Heart left ventricle (tissue), 16 donors: ENCODE results near the gene CELF2. TPM values are rescaled to one million over a fixed set of nuclear protein-coding genes. Genes with fewer than 3 reads are reported as not detected.

Source experiments
- ATAC-seq, 4 donors: fragments of 200-7000 bp; cut with Tn5 transposase; one replicate each; pipeline ENCODE4 v1.9.1; 2020 to 2022; ENCODE audit warnings: moderate library complexity in 4 of 4, mild to moderate bottlenecking in 3 of 4, moderate number of reproducible peaks in 1 of 4
- DNase-seq, 5 donors: peaks; one replicate each; pipeline ENCODE4 v3.0.0-alpha.2; 2020
- H3K27ac ChIP-seq, 12 donors: fragments of 200-600 bp; sonication (generic) in 4 of 12; one replicate each; pipeline versions ENCODE4 v1.5.0 to v1.8.0; 2016 to 2022; ENCODE audit warnings: mild to moderate bottlenecking in 2 of 12
- H3K27me3 ChIP-seq, 9 donors: fragments of 200-600 bp; sonication (generic) in 2 of 9; one replicate each; pipeline versions ENCODE4 v1.5.1 to v1.8.0; 2016 to 2022; ENCODE audit warnings: mild to moderate bottlenecking in 3 of 9
- H3K36me3 ChIP-seq, 9 donors: fragments of 200-600 bp; sonication (generic) in 2 of 9; one replicate each; pipeline versions ENCODE4 v1.5.0 to v1.8.0; 2018 to 2022; ENCODE audit warnings: mild to moderate bottlenecking in 2 of 9
- H3K4me1 ChIP-seq, 12 donors: fragments of 200-600 bp; sonication (generic) in 4 of 12; one replicate each; pipeline versions ENCODE4 v1.5.0 to v1.8.0; 2016 to 2022; ENCODE audit warnings: mild to moderate bottlenecking in 3 of 12
- H3K4me3 ChIP-seq, 12 donors: fragments of 200-600 bp; sonication (generic) in 4 of 12; one replicate each; pipeline versions ENCODE4 v1.5.0 to v1.8.0; 2017 to 2022; ENCODE audit warnings: mild to moderate bottlenecking in 9 of 12, moderate library complexity in 4 of 12
- H3K9me3 ChIP-seq, 12 donors: fragments of 200-600 bp; sonication (generic) in 4 of 12; one replicate each; pipeline versions ENCODE4 v1.5.0 to v1.8.0; 2016 to 2022; ENCODE audit warnings: mild to moderate bottlenecking in 1 of 12
- CTCF ChIP-seq, 12 donors: fragments of 200-600 bp; sonication (generic) in 4 of 12; IDR thresholded peaks; one replicate each; pipeline versions ENCODE4 v1.5.0 to v1.8.0; 2018 to 2022; ENCODE audit warnings: antibody characterized with exemption in 12 of 12, mild to moderate bottlenecking in 5 of 12
- POLR2A ChIP-seq, 2 donors: fragments of 450-650 bp; IDR thresholded peaks; one replicate each; pipeline ENCODE4 v1.6.1; 2017; ENCODE audit warnings: antibody characterized with exemption in 2 of 2, mild to moderate bottlenecking in 2 of 2, moderate library complexity in 2 of 2
- WGBS, 4 donors: extraction: QIAGEN DNeasy Blood & Tissue Kit in 2 of 4; methylation state at CpG; one replicate each; pipeline versions ENCODE4 v1.1.5 to v1.1.7; 2013 to 2018; 5-methylcytosine and 5-hydroxymethylcytosine counted together
- intact Hi-C, 10 donors: fragments of 100-400 bp; cut with DNase I; formaldehyde crosslinking; loops; one replicate each; pipeline versions ENCODE4 v1.11.1 to v1.14.2; 2022
- polyA plus RNA-seq, 2 donors: library from polyadenylated mRNA; stranded (reverse); fragments of 200-250 nt; gene quantifications; one replicate each; pipeline ENCODE4 v1.2.3, GENCODE V29; 2013
- total RNA-seq, 9 donors: library from RNA; depleted of rRNA in 2 of 9; stranded (reverse); fragments of >200 nt in 2 of 9; fragmentation: NEBNext Ultra II Directional in 3 of 9; extraction: Animal tissue kit (Norgen Biotek cat#: 25700) in 3 of 9; gene quantifications; one replicate each; pipeline versions ENCODE4 v1.1.0 to v1.2.4, GENCODE V29; 2016 to 2023
- donor health status: ischemic (EF 13 %, LVEDD 7.1; RV severe dilation, severe dysfunction).
- donor health status: healthy with polysubstance abuse.
- donor health status: DM: no; HTN: yes; CAD: no.
- donor health status: DM: no; HTN: no; CAD: no.
- donor health status: ischemic (EF 25% LVEDD 6.9; RV normal size, moderate dysfunction).
- donor health status: ischemic (EF 25% LVEDD 5.7; RV mildly dilated, moderate dysfunction).
- donor health status: healthy.
- donor health status: DM: yes; HTN: yes; CAD: no.
- donor health status: ischemic (EF 35%, LVEDD 5.7; RV mildly dilated, moderate dysfunction).
- donor health status: nonischemic (EF 11% LVEDD 7.7; RV severe dilation, severe dysfunction).
- donor health status: DM: yes; HTN: yes; CAD: no.
- donor health status: PGD.
- donor health status: ischemic (EF 29% LVEDD 5.4; RV normal size, mild dysfunction).
- donor health status: nonischemic (EF 23%, LVEDD 6.1; RV moderate dilation, normal function).

Gene CELF2
- total and polyA plus RNA-seq, 11 donors: 14.2 to 103 (median 67.1) TPM

- ATAC-seq: no peak
These were observed 282.9 kb downstream of the CELF2 start for GRCh38 chr10:11300563-11300962.

GRCh38 chr10:11301571-11302111, 284.0 kb downstream of the CELF2 start:
- Histone ChIP-seq H3K27ac (no peak overlapping the region), H3K9me3 (peaks cover 0 to 9% (median 0%) of the 10 kb centered on the region in 12 donors), H3K4me3 (no peak overlapping the region), H3K27me3 (no peaks in the 10 kb centered on the region), H3K36me3 (peaks cover 0 to 94% (median 77%) of the 10 kb centered on the region in 9 donors), H3K4me1 (peaks cover 0 to 4% (median 0%) of the 10 kb centered on the region in 12 donors)
- DNase-seq (no peak), ATAC-seq (peak in 2 of 4 donors; percentile 25 to 27)
- intact Hi-C loops: no loop called here
- WGBS, 4 donors: 88 to 96% (median 92%) methylated on average over 11 to 22 of the region's 22 CpGs
- TF ChIP-seq POLR2A (IDR thresholded peaks at IDR 0.05) (no peak), CTCF (IDR thresholded peaks at IDR 0.05) (no peak)

More at GRCh38 chr10:11300563-11300962, 282.9 kb downstream of the CELF2 start:
- no peak overlapping the region for H3K27ac ChIP-seq
- no peaks in the 10 kb centered on the region for H3K27me3 ChIP-seq
- no peak for TF ChIP-seq CTCF (IDR thresholded peaks at IDR 0.05)
- no peak for TF ChIP-seq POLR2A (IDR thresholded peaks at IDR 0.05)
- peaks cover 0 to 94% (median 72%) of the 10 kb centered on the region in 9 donors for H3K36me3 ChIP-seq
- WGBS, 4 donors: 85 to 94% (median 89%) methylated on average over 14 of the region's 14 CpGs
- no peak overlapping the region for H3K4me3 ChIP-seq
- no peak for DNase-seq
- peaks cover 0 to 7% (median 0%) of the 10 kb centered on the region in 12 donors for H3K9me3 ChIP-seq
- intact Hi-C loops: no loop called here
- H3K4me1 ChIP-seq: peaks cover 0 to 4% (median 0%) of the 10 kb centered on the region in 12 donors

GRCh38 chr10:11302181-11302580, 284.5 kb downstream of the CELF2 start:
- Histone ChIP-seq H3K36me3 (peaks cover 0 to 94% (median 74%) of the 10 kb centered on the region in 9 donors), H3K4me3 (no peak overlapping the region), H3K27ac (no peak overlapping the region), H3K4me1 (peaks cover 0 to 4% (median 0%) of the 10 kb centered on the region in 12 donors), H3K9me3 (peaks cover 0 to 14% (median 0%) of the 10 kb centered on the region in 12 donors), H3K27me3 (no peaks in the 10 kb centered on the region)
- TF ChIP-seq POLR2A (IDR thresholded peaks at IDR 0.05) (no peak), CTCF (IDR thresholded peaks at IDR 0.05) (no peak)
- DNase-seq (no peak), ATAC-seq (no peak)
- intact Hi-C loops: no loop called here
- 94 to 97% (median 95%) methylated on average over 11 to 14 of the region's 14 CpGs for WGBS, 4 donors

- Histone ChIP-seq H3K4me1 (no peaks in the 10 kb centered on the region), H3K27ac (no peak overlapping the region), H3K4me3 (no peak overlapping the region), H3K36me3 (peaks cover 0 to 94% (median 73%) of the 10 kb centered on the region in 9 donors), H3K27me3 (no peaks in the 10 kb centered on the region), H3K9me3 (peaks cover 0 to 28% (median 9%) of the 10 kb centered on the region in 12 donors)
- WGBS, 4 donors: 82 to 89% (median 88%) methylated on average over 14 of the region's 14 CpGs
- no peak for DNase-seq
- intact Hi-C loops: no loop called here
- TF ChIP-seq POLR2A (IDR thresholded peaks at IDR 0.05) (no peak), CTCF (IDR thresholded peaks at IDR 0.05) (no peak)
- ATAC-seq: no peak
These were observed 285.9 kb downstream of the CELF2 start for GRCh38 chr10:11303361-11304170.
